Measurements from ENCODE around the gene BNC2. TPM values are rescaled to one million over a fixed set of nuclear protein-coding genes. Genes with fewer than 3 reads are reported as not detected.

Gene BNC2
- total RNA-seq, 1 experiment from 2014 or later = 5.7 TPM

DNA sequence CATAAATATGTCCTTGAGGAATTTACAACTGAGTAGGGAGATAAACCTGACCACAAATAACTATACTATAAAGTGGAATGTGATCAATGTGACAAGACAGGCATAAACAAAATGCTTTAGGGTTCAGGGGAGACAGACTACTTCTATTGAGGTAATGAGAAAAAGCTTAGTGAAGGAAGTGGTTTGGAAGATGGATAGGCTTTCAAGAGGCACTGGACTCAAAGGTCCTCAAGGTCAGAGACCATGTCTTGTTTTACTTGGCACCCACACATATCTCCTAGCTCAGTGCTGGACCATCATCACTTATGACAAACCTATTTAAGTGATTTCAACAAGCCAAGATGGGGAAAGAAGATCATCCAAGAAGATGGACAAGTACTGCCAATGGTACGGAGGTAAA, 257.8 kb downstream of the BNC2 start:
- DNase-seq (ENCODE audit: low read depth, low spot score) = no peak
- no TSS peak for BruUV-seq (replicated peaks)

DNA sequence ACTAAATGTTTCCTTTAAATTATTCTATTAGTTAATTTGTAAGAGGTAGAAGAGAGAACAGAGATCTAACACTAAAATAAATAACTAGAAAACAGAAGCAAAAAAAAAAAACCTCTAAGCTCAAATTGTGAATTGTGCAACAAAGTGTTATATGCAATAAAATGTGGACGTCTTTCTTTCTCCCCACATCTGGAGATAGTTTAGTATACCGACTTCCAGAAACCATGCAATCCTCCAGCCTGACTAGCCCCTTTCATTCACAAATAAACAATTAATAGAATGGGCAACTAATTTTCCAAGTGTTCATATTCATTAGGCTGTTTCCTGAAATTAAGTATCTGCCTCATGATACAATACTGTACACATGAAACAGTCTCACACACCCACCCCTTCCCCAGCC, 258.5 kb downstream of the BNC2 start:
- intact Hi-C loops (cut with micrococcal nuclease; ENCODE audit: unreplicated experiment) (no loop called here), in situ Hi-C loops (cut with HindIII; ENCODE audit: low pct_unique_long_range_greater_than_20kb, low sequenced_read_pairs) (no loop called here)
- Histone ChIP-seq H3K4me3 (ENCODE audit: low read depth in 2 of 2, low read length in 2 of 2) (no peak overlapping the region), H3K4me1 (ENCODE audit: control insufficient read depth, insufficient read depth, low read length) (no peaks in the 10 kb centered on the region), H3K27ac (ENCODE audit: low read length) (no peak overlapping the region), H3K9me3 (ENCODE audit: control insufficient read depth, insufficient read depth, low read depth, low read length) (no peaks in the 10 kb centered on the region), H3K36me3 (ENCODE audit: control insufficient read depth, insufficient read depth, low read length) (no peaks in the 10 kb centered on the region), H3K27me3 (ENCODE audit: control insufficient read depth, insufficient read depth, low read length) (no peaks in the 10 kb centered on the region)
- no peak for TF ChIP-seq TCF7L2 (IDR thresholded peaks at IDR 0.05; ENCODE audit: low read depth, low read length)
- TF ChIP-seq, protein P1, sequence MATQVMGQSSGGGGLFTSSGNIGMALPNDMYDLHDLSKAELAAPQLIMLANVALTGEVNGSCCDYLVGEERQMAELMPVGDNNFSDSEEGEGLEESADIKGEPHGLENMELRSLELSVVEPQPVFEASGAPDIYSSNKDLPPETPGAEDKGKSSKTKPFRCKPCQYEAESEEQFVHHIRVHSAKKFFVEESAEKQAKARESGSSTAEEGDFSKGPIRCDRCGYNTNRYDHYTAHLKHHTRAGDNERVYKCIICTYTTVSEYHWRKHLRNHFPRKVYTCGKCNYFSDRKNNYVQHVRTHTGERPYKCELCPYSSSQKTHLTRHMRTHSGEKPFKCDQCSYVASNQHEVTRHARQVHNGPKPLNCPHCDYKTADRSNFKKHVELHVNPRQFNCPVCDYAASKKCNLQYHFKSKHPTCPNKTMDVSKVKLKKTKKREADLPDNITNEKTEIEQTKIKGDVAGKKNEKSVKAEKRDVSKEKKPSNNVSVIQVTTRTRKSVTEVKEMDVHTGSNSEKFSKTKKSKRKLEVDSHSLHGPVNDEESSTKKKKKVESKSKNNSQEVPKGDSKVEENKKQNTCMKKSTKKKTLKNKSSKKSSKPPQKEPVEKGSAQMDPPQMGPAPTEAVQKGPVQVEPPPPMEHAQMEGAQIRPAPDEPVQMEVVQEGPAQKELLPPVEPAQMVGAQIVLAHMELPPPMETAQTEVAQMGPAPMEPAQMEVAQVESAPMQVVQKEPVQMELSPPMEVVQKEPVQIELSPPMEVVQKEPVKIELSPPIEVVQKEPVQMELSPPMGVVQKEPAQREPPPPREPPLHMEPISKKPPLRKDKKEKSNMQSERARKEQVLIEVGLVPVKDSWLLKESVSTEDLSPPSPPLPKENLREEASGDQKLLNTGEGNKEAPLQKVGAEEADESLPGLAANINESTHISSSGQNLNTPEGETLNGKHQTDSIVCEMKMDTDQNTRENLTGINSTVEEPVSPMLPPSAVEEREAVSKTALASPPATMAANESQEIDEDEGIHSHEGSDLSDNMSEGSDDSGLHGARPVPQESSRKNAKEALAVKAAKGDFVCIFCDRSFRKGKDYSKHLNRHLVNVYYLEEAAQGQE (IDR thresholded peaks at IDR 0.05; ENCODE audit: insufficient read depth in 1 of 2, low read depth in 2 of 2, low read length in 1 of 2) = no peak
- TF ChIP-seq, protein P2, sequence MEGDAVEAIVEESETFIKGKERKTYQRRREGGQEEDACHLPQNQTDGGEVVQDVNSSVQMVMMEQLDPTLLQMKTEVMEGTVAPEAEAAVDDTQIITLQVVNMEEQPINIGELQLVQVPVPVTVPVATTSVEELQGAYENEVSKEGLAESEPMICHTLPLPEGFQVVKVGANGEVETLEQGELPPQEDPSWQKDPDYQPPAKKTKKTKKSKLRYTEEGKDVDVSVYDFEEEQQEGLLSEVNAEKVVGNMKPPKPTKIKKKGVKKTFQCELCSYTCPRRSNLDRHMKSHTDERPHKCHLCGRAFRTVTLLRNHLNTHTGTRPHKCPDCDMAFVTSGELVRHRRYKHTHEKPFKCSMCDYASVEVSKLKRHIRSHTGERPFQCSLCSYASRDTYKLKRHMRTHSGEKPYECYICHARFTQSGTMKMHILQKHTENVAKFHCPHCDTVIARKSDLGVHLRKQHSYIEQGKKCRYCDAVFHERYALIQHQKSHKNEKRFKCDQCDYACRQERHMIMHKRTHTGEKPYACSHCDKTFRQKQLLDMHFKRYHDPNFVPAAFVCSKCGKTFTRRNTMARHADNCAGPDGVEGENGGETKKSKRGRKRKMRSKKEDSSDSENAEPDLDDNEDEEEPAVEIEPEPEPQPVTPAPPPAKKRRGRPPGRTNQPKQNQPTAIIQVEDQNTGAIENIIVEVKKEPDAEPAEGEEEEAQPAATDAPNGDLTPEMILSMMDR (IDR thresholded peaks at IDR 0.05) = no peak
- TF ChIP-seq SIN3A (IDR thresholded peaks at IDR 0.05; ENCODE audit: borderline replicate concordance, insufficient read depth, low read depth, low read length) = no peak
- TF ChIP-seq POLR2AphosphoS5 (IDR thresholded peaks at IDR 0.05; ENCODE audit: low read depth, low read length) = no peak
- BruUV-seq (replicated peaks) = no TSS peak
- CTCF ChIA-PET = no interaction called here
- no peak for DNase-seq (ENCODE audit: low read depth, low spot score)
- POLR2A ChIA-PET = no interaction called here
- ATAC-seq = no peak

More for the DNA sequence above, 257.8 kb downstream of the BNC2 start:
- no peak for ATAC-seq
- in situ Hi-C loops (cut with HindIII; ENCODE audit: low pct_unique_long_range_greater_than_20kb, low sequenced_read_pairs) = no loop called here
- CTCF ChIA-PET = no interaction called here
- Histone ChIP-seq H3K27ac (ENCODE audit: low read length) (no peak overlapping the region), H3K9me3 (ENCODE audit: control insufficient read depth, insufficient read depth, low read depth, low read length) (no peaks in the 10 kb centered on the region), H3K4me1 (ENCODE audit: control insufficient read depth, insufficient read depth, low read length) (no peaks in the 10 kb centered on the region), H3K27me3 (ENCODE audit: control insufficient read depth, insufficient read depth, low read length) (no peaks in the 10 kb centered on the region), H3K4me3 (ENCODE audit: low read depth in 2 of 2, low read length in 2 of 2) (no peak overlapping the region), H3K36me3 (ENCODE audit: control insufficient read depth, insufficient read depth, low read length) (no peaks in the 10 kb centered on the region)
- POLR2A ChIA-PET = no interaction called here
- intact Hi-C loops (cut with micrococcal nuclease; ENCODE audit: unreplicated experiment) = no loop called here
- TF ChIP-seq, protein P1 (IDR thresholded peaks at IDR 0.05; ENCODE audit: insufficient read depth in 1 of 2, low read depth in 2 of 2, low read length in 1 of 2) = no peak
- TF ChIP-seq, protein P2 (IDR thresholded peaks at IDR 0.05) = no peak
- TF ChIP-seq TCF7L2 (IDR thresholded peaks at IDR 0.05; ENCODE audit: low read depth, low read length) (no peak), SIN3A (IDR thresholded peaks at IDR 0.05; ENCODE audit: borderline replicate concordance, insufficient read depth, low read depth, low read length) (no peak), POLR2AphosphoS5 (IDR thresholded peaks at IDR 0.05; ENCODE audit: low read depth, low read length) (no peak)

Measured in Panc1 (cell line).